ENCODE data around the gene OR1I1.
"Not testable (repeated sequence)": the region's sequence is repeated elsewhere in the genome, so short reads cannot be mapped to it uniquely, and the experiment has no call there.

OR1I1 gene

GRCh38 chr19:15081911-15082310 is at the start of gene OR1I1:
TSS of gene OR1I1 (plus strand) at chr19:15082211. CDS start at chr19:15087066, 4,855 bp downstream.
- no peak for DNase-seq

GRCh38 chr19:15035795-15036311 is 46.2 kb upstream of the OR1I1 start:
- DNase-seq = no peak

- DNase-seq = no peak
Measured at GRCh38 chr19:15037586-15037985, 44.4 kb upstream of the OR1I1 start.

- no peak for DNase-seq
Measured at GRCh38 chr19:15038294-15038693, 43.7 kb upstream of the OR1I1 start.

- DNase-seq = no peak
Measured at GRCh38 chr19:15042003-15042402, 40.0 kb upstream of the OR1I1 start.

GRCh38 chr19:15042826-15043225 is 39.2 kb upstream of the OR1I1 start:
- DNase-seq = no peak

- no peak for DNase-seq
Measured at GRCh38 chr19:15045506-15045905, 36.5 kb upstream of the OR1I1 start.

- no peak for DNase-seq
Measured at GRCh38 chr19:15047680-15048079, 34.3 kb upstream of the OR1I1 start.

GRCh38 chr19:15048128-15048527 is 33.9 kb upstream of the OR1I1 start:
- DNase-seq = no peak

GRCh38 chr19:15048885-15049541 is 33.0 kb upstream of the OR1I1 start, which contains the start of gene CASP14:
TSS of gene CASP14 (plus strand) at chr19:15049480. CDS start at chr19:15052252, 2,772 bp downstream.
- DNase-seq = no peak

- DNase-seq = no peak
Measured at GRCh38 chr19:15050639-15051038, 31.4 kb upstream of the OR1I1 start.

GRCh38 chr19:15062036-15062435 is 20.0 kb upstream of the OR1I1 start:
- DNase-seq = no peak

GRCh38 chr19:15070386-15070785 is 11.6 kb upstream of the OR1I1 start:
- not testable (repeated sequence) for DNase-seq

- DNase-seq = no peak
Measured at GRCh38 chr19:15072930-15073647, 8.9 kb upstream of the OR1I1 start.

- no peak for DNase-seq
Measured at GRCh38 chr19:15074371-15074770, 7.6 kb upstream of the OR1I1 start.

GRCh38 chr19:15075806-15076205 is 6.2 kb upstream of the OR1I1 start:
- DNase-seq = no peak

GRCh38 chr19:15080002-15080401 is 2.0 kb upstream of the OR1I1 start:
- DNase-seq = not testable (repeated sequence)

GRCh38 chr19:15087182-15087581 is 5.2 kb downstream of the OR1I1 start:
- no peak for DNase-seq

- DNase-seq = peak; percentile 68
Measured at GRCh38 chr19:15091918-15092753, 10.1 kb downstream of the OR1I1 start.

GRCh38 chr19:15093001-15093400 is 11.0 kb downstream of the OR1I1 start:
- DNase-seq = no peak

GRCh38 chr19:15096223-15096622 is 14.2 kb downstream of the OR1I1 start:
- DNase-seq = no peak

GRCh38 chr19:15097980-15098379 is 16.0 kb downstream of the OR1I1 start:
- DNase-seq = not testable (repeated sequence)

GRCh38 chr19:15098460-15098859 is 16.4 kb downstream of the OR1I1 start:
- DNase-seq = no peak

Measured in fibroblast of skin of right biceps (primary cell).